IMR-90 (cell line): ENCODE data around the gene KAT2A.

ENCODE experiments used
- BHLHE40 ChIP-seq: fragments of 150-350 bp; IDR thresholded peaks from 2 replicates; pipeline ENCODE4 v1.6.1; 2016; ENCODE audit warnings: mild to moderate bottlenecking, low read depth, low read length
- CEBPB ChIP-seq: IDR thresholded peaks from 2 replicates; pipeline ENCODE4 v1.6.1; 2012; ENCODE audit warnings: low read depth, low read length, improper control_type of control experiment
- CHD1 ChIP-seq: IDR thresholded peaks from 2 replicates; pipeline ENCODE4 v1.6.1; 2012; ENCODE audit warnings: low read depth, low read length, improper control_type of control experiment
- FOS ChIP-seq: fragments of 150-350 bp; IDR thresholded peaks from 2 replicates; pipeline ENCODE4 v1.6.1; 2016; ENCODE audit warnings: low read depth, low read length
- MXI1 ChIP-seq: IDR thresholded peaks from 2 replicates; pipeline ENCODE4 v1.6.1; 2012; ENCODE audit warnings: low read depth, mild to moderate bottlenecking, low read length, moderate library complexity, borderline replicate concordance
- POLR2A ChIP-seq: IDR thresholded peaks from 2 replicates; pipeline ENCODE4 v1.6.1; 2012; ENCODE audit warnings: mild to moderate bottlenecking, low read depth, low read length
- RAD21 ChIP-seq: IDR thresholded peaks from 2 replicates; pipeline ENCODE4 v1.6.1; 2012; ENCODE audit warnings: low read length, improper control_type of control experiment
- RFX5 ChIP-seq: IDR thresholded peaks from 2 replicates; pipeline ENCODE4 v1.8.0; 2012; ENCODE audit warnings: low read depth, mild to moderate bottlenecking, low read length, moderate library complexity
- SMC3 ChIP-seq: fragments of 150-350 bp; IDR thresholded peaks from 2 replicates; pipeline ENCODE4 v1.6.1; 2016; ENCODE audit warnings: low read depth, mild to moderate bottlenecking, antibody characterized with exemption, low read length, moderate library complexity
- TF ChIP-seq, protein P1 (sequence below): fragments of 150-350 bp; IDR thresholded peaks from 2 replicates; pipeline ENCODE4 v1.6.1; 2016; ENCODE audit warnings: low read depth, mild to moderate bottlenecking, low read length, moderate library complexity, borderline replicate concordance
- TF ChIP-seq, protein P2 (sequence below): conservative IDR thresholded peaks from 2 replicates; pipeline ENCODE4 v1.5.1; 2012; ENCODE audit warnings: mild to moderate bottlenecking, low read depth, low read length, improper control_type of control experiment

DNA sequence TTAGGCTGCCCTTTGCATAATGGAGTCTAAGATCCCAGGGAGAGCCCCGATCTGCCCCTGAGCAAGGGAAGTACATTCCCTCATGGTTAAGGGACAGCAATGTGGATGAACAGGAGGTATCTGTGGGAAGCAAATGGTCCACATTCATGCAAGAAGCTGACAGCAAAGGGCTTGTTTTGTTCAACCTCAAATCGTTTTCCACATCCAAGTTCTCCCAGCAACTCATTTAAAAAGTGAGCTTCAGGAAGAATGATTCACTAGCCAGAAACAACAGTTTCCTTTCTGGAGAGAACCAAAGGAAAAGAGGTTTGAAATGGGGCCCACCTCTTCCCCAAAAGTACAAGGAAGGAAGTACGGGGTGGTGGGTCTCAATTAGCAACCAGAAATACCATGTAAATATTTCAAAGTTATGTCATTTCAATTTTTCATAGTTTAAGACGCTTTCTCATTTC, 10.8 kb upstream of the KAT2A start:
- no peak for TF ChIP-seq MXI1
- TF ChIP-seq, protein P1, sequence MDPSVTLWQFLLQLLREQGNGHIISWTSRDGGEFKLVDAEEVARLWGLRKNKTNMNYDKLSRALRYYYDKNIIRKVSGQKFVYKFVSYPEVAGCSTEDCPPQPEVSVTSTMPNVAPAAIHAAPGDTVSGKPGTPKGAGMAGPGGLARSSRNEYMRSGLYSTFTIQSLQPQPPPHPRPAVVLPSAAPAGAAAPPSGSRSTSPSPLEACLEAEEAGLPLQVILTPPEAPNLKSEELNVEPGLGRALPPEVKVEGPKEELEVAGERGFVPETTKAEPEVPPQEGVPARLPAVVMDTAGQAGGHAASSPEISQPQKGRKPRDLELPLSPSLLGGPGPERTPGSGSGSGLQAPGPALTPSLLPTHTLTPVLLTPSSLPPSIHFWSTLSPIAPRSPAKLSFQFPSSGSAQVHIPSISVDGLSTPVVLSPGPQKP, result no peak
- TF ChIP-seq POLR2A, result no peak
- TF ChIP-seq, protein P2, sequence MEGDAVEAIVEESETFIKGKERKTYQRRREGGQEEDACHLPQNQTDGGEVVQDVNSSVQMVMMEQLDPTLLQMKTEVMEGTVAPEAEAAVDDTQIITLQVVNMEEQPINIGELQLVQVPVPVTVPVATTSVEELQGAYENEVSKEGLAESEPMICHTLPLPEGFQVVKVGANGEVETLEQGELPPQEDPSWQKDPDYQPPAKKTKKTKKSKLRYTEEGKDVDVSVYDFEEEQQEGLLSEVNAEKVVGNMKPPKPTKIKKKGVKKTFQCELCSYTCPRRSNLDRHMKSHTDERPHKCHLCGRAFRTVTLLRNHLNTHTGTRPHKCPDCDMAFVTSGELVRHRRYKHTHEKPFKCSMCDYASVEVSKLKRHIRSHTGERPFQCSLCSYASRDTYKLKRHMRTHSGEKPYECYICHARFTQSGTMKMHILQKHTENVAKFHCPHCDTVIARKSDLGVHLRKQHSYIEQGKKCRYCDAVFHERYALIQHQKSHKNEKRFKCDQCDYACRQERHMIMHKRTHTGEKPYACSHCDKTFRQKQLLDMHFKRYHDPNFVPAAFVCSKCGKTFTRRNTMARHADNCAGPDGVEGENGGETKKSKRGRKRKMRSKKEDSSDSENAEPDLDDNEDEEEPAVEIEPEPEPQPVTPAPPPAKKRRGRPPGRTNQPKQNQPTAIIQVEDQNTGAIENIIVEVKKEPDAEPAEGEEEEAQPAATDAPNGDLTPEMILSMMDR, result no peak
- TF ChIP-seq BHLHE40, result no peak
- TF ChIP-seq CHD1, result no peak
- no peak for TF ChIP-seq RFX5
- TF ChIP-seq CEBPB, result no peak
- no peak for TF ChIP-seq RAD21
- no peak for TF ChIP-seq FOS
- no peak for TF ChIP-seq SMC3
